HG03565 (cell line): Measurements from ENCODE around the gene CFC1B.
"Not testable (repeated sequence)": the region's sequence is repeated elsewhere in the genome, so short reads cannot be mapped to it uniquely, and the experiment has no call there.

Experiments used
- ATAC-seq: cut with Tn5 transposase; IDR thresholded peaks from one replicate; pipeline ENCODE4 v1.9.1; 2021; ENCODE audit warnings: mild to moderate bottlenecking, moderate library complexity; ENCODE audit not compliant: unreplicated experiment

CFC1B gene

GRCh38 chr2:130556441-130556840, 35.4 kb downstream of the CFC1B start:
- ATAC-seq, result not testable (repeated sequence)

- not testable (repeated sequence) for ATAC-seq
These were observed 45.1 kb downstream of the CFC1B start for GRCh38 chr2:130566165-130566564.

DNA sequence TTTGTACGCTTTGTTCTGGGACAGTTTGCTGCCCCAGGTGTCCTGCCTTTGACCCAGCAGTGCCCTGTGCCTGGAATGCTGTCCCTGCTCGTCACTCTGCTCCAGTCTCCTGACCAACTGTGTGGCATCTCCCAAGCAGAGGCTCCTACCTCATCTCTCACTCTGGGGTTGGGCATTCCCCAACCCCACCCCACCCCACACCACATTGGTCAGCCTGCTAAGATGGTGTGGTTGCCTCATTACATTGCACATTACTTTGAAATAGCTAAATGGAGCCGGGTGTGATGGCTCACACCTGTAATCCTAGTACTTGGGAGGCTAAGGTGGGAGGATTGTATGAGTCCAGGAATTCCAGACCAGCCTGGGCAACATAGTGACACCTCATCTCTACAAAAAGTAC, 50.9 kb downstream of the CFC1B start:
- ATAC-seq, result not testable (repeated sequence)

- not testable (repeated sequence) for ATAC-seq
These were observed 53.2 kb downstream of the CFC1B start for GRCh38 chr2:130574230-130574629.

DNA sequence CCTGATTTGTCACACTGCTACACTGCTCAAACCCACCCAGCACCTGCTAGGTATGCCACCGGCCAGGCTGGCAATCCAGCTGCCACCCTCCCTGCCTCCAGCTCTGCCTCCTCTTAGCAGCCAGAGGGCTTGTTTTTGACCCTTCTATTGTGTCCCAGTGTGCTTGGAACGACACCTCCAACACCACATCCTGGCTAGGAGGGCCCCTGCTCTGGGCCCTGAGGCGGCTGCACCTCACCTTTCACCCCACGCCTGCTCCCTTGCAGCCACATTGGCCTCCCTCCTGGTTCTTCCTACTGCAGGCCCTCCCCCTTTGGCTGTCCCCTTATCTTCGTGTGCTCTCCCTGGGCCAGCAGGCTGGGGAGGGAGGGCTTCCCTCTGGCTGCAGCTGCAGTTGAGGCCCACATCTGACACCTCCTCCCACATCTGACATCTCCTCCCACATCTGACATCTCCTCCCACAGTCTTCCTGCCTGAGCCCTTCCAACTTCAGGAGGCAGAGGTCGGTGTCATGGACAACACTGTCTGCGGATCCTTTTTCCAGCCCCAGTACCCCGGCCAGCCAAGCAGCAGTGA, 55.3 kb downstream of the CFC1B start:
- not testable (repeated sequence) for ATAC-seq

DNA sequence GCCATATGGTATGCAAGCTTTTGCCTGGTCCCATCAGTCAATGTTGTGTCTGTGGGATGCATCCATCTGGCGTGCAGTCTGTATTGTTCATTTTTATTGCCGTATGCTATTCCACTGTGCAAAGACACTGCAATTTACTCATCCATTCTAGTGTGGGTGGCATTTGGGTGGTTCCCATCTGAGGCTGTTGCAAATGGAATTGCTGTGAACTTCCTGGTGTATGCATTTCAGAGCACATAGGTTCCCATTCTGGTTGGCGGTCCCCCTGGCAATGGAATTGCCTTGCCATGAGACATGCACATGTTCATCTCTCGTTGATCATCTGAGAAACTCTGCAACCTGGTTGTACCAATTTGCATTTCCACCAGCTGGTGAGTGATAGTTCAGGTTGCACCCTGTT, 56.5 kb downstream of the CFC1B start:
- not testable (repeated sequence) for ATAC-seq
